SK-N-SH (cell line): ENCODE results near the gene PGAP3. TPM values are rescaled to one million over a fixed set of nuclear protein-coding genes. Genes with fewer than 3 reads are reported as not detected.
A peak's percentile ranks its signal among the peaks of the same experiment; 100 is the strongest.

Experiments
- CTCF ChIA-PET: fragments of 300-600, 350-600 bp; formaldehyde crosslinking; extraction: SDS; loops from one replicate; lab custom pipeline; 2021; lab: Yijun Ruan, JAX
- POLR2A ChIA-PET: fragments of 350-600 bp; sonication (Branson Sonifier 250); formaldehyde crosslinking; extraction: SDS; loops from one replicate; lab custom pipeline; 2020; ENCODE audit warnings: antibody characterized with exemption, inconsistent platforms; lab: Yijun Ruan, JAX
- DNase-seq: peaks from one replicate; pipeline ENCODE4 v3.0.0; 2012
- H2AFZ ChIP-seq: fragments of 200-600 bp; sonication (generic); 2 replicates; pipeline ENCODE4 v1.8.1; 2016; ENCODE audit warnings: antibody characterized with exemption, mild to moderate bottlenecking, low read depth
- H3F3A ChIP-seq: fragments of 200-600 bp; sonication (generic); replicated peaks from 2 replicates; pipeline ENCODE3; 2016; ENCODE audit warnings: antibody characterized with exemption, mild to moderate bottlenecking; ENCODE audit not compliant: insufficient read depth
- H3K27ac ChIP-seq, 2 experiments: fragments of 200-500 bp in 1 of 2; fragments of 200-600 bp in 1 of 2; sonication (Bioruptor generic) in 1 of 2; sonication (generic), shearing (Covaris generic) in 1 of 2; 2 replicates each; pipeline versions ENCODE4 v1.5.1 to v1.6.1; 2014 to 2016; ENCODE audit warnings: low read depth in 2 of 2, inconsistent platforms in 1 of 2, low read length in 1 of 2, mild to moderate bottlenecking in 1 of 2, mixed read lengths in 1 of 2
- H3K27me3 ChIP-seq: fragments of 200-600 bp; sonication (generic), shearing (Covaris generic); 2 replicates; pipeline ENCODE4 v1.6.1; 2016; ENCODE audit warnings: mixed run types; ENCODE audit not compliant: insufficient read depth
- H3K36me3 ChIP-seq, 2 experiments: fragments of 200-500 bp in 1 of 2; fragments of 200-600 bp in 1 of 2; sonication (Bioruptor generic) in 1 of 2; sonication (generic) in 1 of 2; replicated peaks in 1 of 2; 2 replicates each; pipeline versions ENCODE3 to v1.5.1; 2014 to 2016; ENCODE audit warnings: low read length in 1 of 2, mild to moderate bottlenecking in 1 of 2; ENCODE audit not compliant: insufficient read depth in 2 of 2, control insufficient read depth in 1 of 2
- H3K4me1 ChIP-seq, 2 experiments: fragments of 200-500 bp in 1 of 2; fragments of 200-600 bp in 1 of 2; sonication (Bioruptor generic) in 1 of 2; sonication (generic), shearing (Covaris generic) in 1 of 2; 2 replicates each; pipeline versions ENCODE4 v1.5.1 to v1.6.1; 2014 to 2016; ENCODE audit warnings: low read depth in 1 of 2, low read length in 1 of 2, mixed run types in 1 of 2; ENCODE audit not compliant: insufficient read depth in 2 of 2, control insufficient read depth in 1 of 2
- H3K4me2 ChIP-seq: fragments of 200-600 bp; sonication (generic), shearing (Covaris generic); 2 replicates; pipeline ENCODE4 v1.6.1; 2017; ENCODE audit warnings: mixed run types
- H3K4me3 ChIP-seq, 2 experiments: fragments of 200-500 bp in 1 of 2; fragments of 200-600 bp in 1 of 2; sonication (Bioruptor generic) in 1 of 2; sonication (generic), shearing (Covaris generic) in 1 of 2; 2 replicates each; pipeline versions ENCODE4 v1.5.1 to v1.8.1; 2014 to 2016; ENCODE audit warnings: low read depth in 2 of 2, inconsistent platforms in 1 of 2, low read length in 1 of 2, mild to moderate bottlenecking in 1 of 2, mixed read lengths in 1 of 2, moderate library complexity in 1 of 2
- H3K79me2 ChIP-seq: fragments of 200-600 bp; sonication (generic); 2 replicates; pipeline ENCODE4 v1.8.1; 2017; ENCODE audit warnings: mild to moderate bottlenecking; ENCODE audit not compliant: insufficient read depth
- H3K9ac ChIP-seq: fragments of 200-600 bp; sonication (generic); 2 replicates; pipeline ENCODE4 v1.6.1; 2017; ENCODE audit warnings: mixed run types
- H3K9me2 ChIP-seq: fragments of 200-600 bp; sonication (generic); 2 replicates; pipeline ENCODE4 v1.6.1; 2017; ENCODE audit warnings: mixed run types
- H3K9me3 ChIP-seq: fragments of 200-600 bp; sonication (generic); 2 replicates; pipeline ENCODE4 v1.6.1; 2017; ENCODE audit warnings: mixed run types, mild to moderate bottlenecking, moderate library complexity
- H4K20me1 ChIP-seq: fragments of 200-600 bp; sonication (generic); 2 replicates; pipeline ENCODE4 v1.6.1; 2017; ENCODE audit warnings: mild to moderate bottlenecking, mixed run types; ENCODE audit not compliant: insufficient read depth
- ELF1 ChIP-seq: IDR thresholded peaks from 2 replicates; pipeline ENCODE4 v1.4.0; 2012
- EP300 ChIP-seq, 2 experiments: IDR thresholded peaks; 2 replicates each; pipeline versions ENCODE4 v1.4.0 to v1.6.1; 2012; ENCODE audit warnings: borderline replicate concordance in 1 of 2, low read depth in 1 of 2, low read length in 1 of 2
- EZH2phosphoT487 ChIP-seq: fragments of 200-600 bp; sonication (generic); IDR thresholded peaks from 2 replicates; pipeline ENCODE4 v1.6.1; 2017; ENCODE audit warnings: low read depth, mixed run types, mild to moderate bottlenecking, antibody characterized with exemption, moderate library complexity, borderline replicate concordance
- FOSL2 ChIP-seq: IDR thresholded peaks from 2 replicates; pipeline ENCODE4 v1.4.0; 2012; ENCODE audit warnings: low read depth, mild to moderate bottlenecking, moderate library complexity, borderline replicate concordance
- IRF3 ChIP-seq: fragments of 150-350 bp; IDR thresholded peaks from 2 replicates; pipeline ENCODE4 v1.6.1; 2016; ENCODE audit warnings: mild to moderate bottlenecking, low read depth, low read length
- MXI1 ChIP-seq: IDR thresholded peaks from 2 replicates; pipeline ENCODE4 v1.6.1; 2012; ENCODE audit warnings: mild to moderate bottlenecking, low read depth, low read length, improper control_type of control experiment
- NRF1 ChIP-seq: IDR thresholded peaks from 2 replicates; pipeline ENCODE4 v1.6.1; 2012; ENCODE audit warnings: low read depth, mild to moderate bottlenecking, low read length
- PBX3 ChIP-seq: IDR thresholded peaks from 2 replicates; pipeline ENCODE4; 2012
- RFX5 ChIP-seq: IDR thresholded peaks from 2 replicates; pipeline ENCODE4 v1.6.1; 2012; ENCODE audit warnings: mild to moderate bottlenecking, improper control_type of control experiment, low read length
- RXRA ChIP-seq: IDR thresholded peaks from 2 replicates; pipeline ENCODE4 v1.4.0; 2012; ENCODE audit warnings: low read depth, mild to moderate bottlenecking, borderline replicate concordance
- SIN3A ChIP-seq: IDR thresholded peaks from 2 replicates; pipeline ENCODE4 v1.6.1; 2012; ENCODE audit warnings: low read depth, mild to moderate bottlenecking, low read length, moderate library complexity, borderline replicate concordance
- USF2 ChIP-seq: fragments of 150-350 bp; IDR thresholded peaks from 2 replicates; pipeline ENCODE4 v1.6.1; 2017; ENCODE audit warnings: antibody characterized with exemption, low read length, low read depth, borderline replicate concordance
- WGBS: methylation state at CpG from one replicate; pipeline ENCODE4 v1.1.6; 2017; ENCODE audit warnings: low lambda C conversion rate; 5-methylcytosine and 5-hydroxymethylcytosine counted together
- polyA plus RNA-seq, 3 experiments: library from polyadenylated mRNA; depleted of rRNA; stranded (reverse); fragments of >200 nt; gene quantifications; 2 replicates each; pipeline ENCODE4 v1.2.3, GENCODE V29; 2012

Gene PGAP3
- polyA plus RNA-seq, 1 of the 3 experiments (the other 2 are of a cell fraction): 20.9 TPM

- TF ChIP-seq NRF1 (no peak), RXRA (no peak), USF2 (no peak), EP300 (IDR thresholded peaks at IDR 0.05; ENCODE audit: borderline replicate concordance in 1 of 2, low read depth in 1 of 2, low read length in 1 of 2) (no peak), SIN3A (no peak), RFX5 (no peak), ELF1 (no peak), EZH2phosphoT487 (no peak), IRF3 (no peak)
- TF ChIP-seq, all 33 proteins: peak for 0
- no peaks in the 10 kb centered on the region for H3K79me2 ChIP-seq
- DNase-seq: no peak
- H3K4me3 ChIP-seq: peak overlapping the region; percentile 61 to 78
- H3F3A ChIP-seq: peaks cover 15% of the 10 kb centered on the region
- H4K20me1 ChIP-seq: no peaks in the 10 kb centered on the region
- no peaks in the 10 kb centered on the region for H3K9me3 ChIP-seq
- H3K27ac ChIP-seq: peak overlapping the region; percentile 84 to 98; a peak in 3 of 4 replicates
- 30% methylated on average over 6 of the region's 6 CpGs for WGBS
- POLR2A ChIA-PET: interaction anchor here (1.5 kb wide), 1 partner anchor 8 kb away, joined by 4 read pairs; no protein-coding TSS in a partner anchor
- no peak overlapping the region; the same call in 1 of the 2 replicates for H3K9ac ChIP-seq
- no peaks in the 10 kb centered on the region for H3K27me3 ChIP-seq
- CTCF ChIA-PET: interaction anchor here (0.7 to 2.2 kb wide), 5 partner anchors 33 to 68 kb away, joined by 3 to 10 read pairs (median 5); no protein-coding TSS in a partner anchor
- peak overlapping the region; percentile 99 for H2AFZ ChIP-seq
- peak overlapping the region; percentile 86 for H3K4me2 ChIP-seq
- H3K4me1 ChIP-seq: peaks cover 0 to 13% of the 10 kb centered on the region in 2 experiments; a peak in 2 of 4 replicates
- no peaks in the 10 kb centered on the region for H3K36me3 ChIP-seq
- no peaks in the 10 kb centered on the region for H3K9me2 ChIP-seq
Measured at GRCh38 chr17:39687101-39687545, 734 bp downstream of the PGAP3 start.

GRCh38 chr17:39684369-39685192 is 3.3 kb downstream of the PGAP3 start:
- Histone ChIP-seq H3K4me2 (no peak overlapping the region), H3K36me3 (no peaks in the 10 kb centered on the region), H3K79me2 (no peaks in the 10 kb centered on the region), H3K27me3 (no peaks in the 10 kb centered on the region), H3K9me3 (no peaks in the 10 kb centered on the region), H3K4me3 (no peak overlapping the region), H4K20me1 (no peaks in the 10 kb centered on the region), H3K27ac (no peak overlapping the region), H3K9ac (no peak overlapping the region), H3K9me2 (no peaks in the 10 kb centered on the region), H2AFZ (no peak overlapping the region), H3K4me1 (peaks cover 0 to 13% of the 10 kb centered on the region in 2 experiments; a peak in 2 of 4 replicates), H3F3A (peaks cover 15% of the 10 kb centered on the region)
- no peak for TF ChIP-seq EP300 (IDR thresholded peaks at IDR 0.05; ENCODE audit: borderline replicate concordance in 1 of 2, low read depth in 1 of 2, low read length in 1 of 2)
- TF ChIP-seq FOSL2: no peak
- TF ChIP-seq MXI1: no peak
- TF ChIP-seq PBX3: no peak
- POLR2A ChIA-PET: no interaction called here
- CTCF ChIA-PET: interaction anchor here (1.2 to 2.6 kb wide), 3 partner anchors 29 to 63 kb away, joined by 3 to 15 read pairs (median 5); no protein-coding TSS in a partner anchor
- DNase-seq: no peak
- 89% methylated on average over 12 of the region's 12 CpGs for WGBS
